Upper lobe of left lung (tissue), 6 donors: ENCODE data around the gene ELK3. TPM values are rescaled to one million over a fixed set of nuclear protein-coding genes. Genes with fewer than 3 reads are reported as not detected.

Experiments used
- ATAC-seq, 2 donors: fragments of 200-7000 bp; cut with Tn5 transposase; one replicate each; pipeline ENCODE4 v1.9.1; 2022; ENCODE audit warnings: mild to moderate bottlenecking in 2 of 2, moderate library complexity in 2 of 2; ENCODE audit not compliant: low FRiP score in 2 of 2
- DNase-seq, 2 donors: peaks; one replicate each; pipeline ENCODE4 v3.0.0-alpha.2; 2019 to 2020
- H3K27ac ChIP-seq, 4 donors: fragments of 200-600 bp; sonication (generic); one replicate each; pipeline ENCODE4 v1.5.1; 2016 to 2019
- H3K27me3 ChIP-seq, 4 donors: fragments of 200-600 bp; sonication (generic); one replicate each; pipeline ENCODE4 v1.5.1; 2017 to 2019
- H3K36me3 ChIP-seq, 4 donors: fragments of 200-600 bp; sonication (generic); one replicate each; pipeline ENCODE4 v1.5.1; 2016 to 2019
- H3K4me1 ChIP-seq, 4 donors: fragments of 200-600 bp; sonication (generic); one replicate each; pipeline ENCODE4 v1.5.1; 2018 to 2019
- H3K4me3 ChIP-seq, 4 donors: fragments of 200-600 bp; sonication (generic); one replicate each; pipeline ENCODE4 v1.5.1; 2017 to 2019; ENCODE audit warnings: mild to moderate bottlenecking in 2 of 4, moderate library complexity in 1 of 4
- H3K9me3 ChIP-seq, 4 donors: fragments of 200-600 bp; sonication (generic); one replicate each; pipeline ENCODE4 v1.5.1; 2018 to 2019
- EP300 ChIP-seq, 4 donors: sonication (generic); formaldehyde crosslinking; IDR thresholded peaks; one replicate each; pipeline ENCODE4 v1.5.1; 2017; ENCODE audit warnings: antibody characterized with exemption in 4 of 4, control low read depth in 2 of 4
- POLR2A ChIP-seq, 4 donors: fragments of 450-650 bp; IDR thresholded peaks; one replicate each; pipeline ENCODE4 v1.5.1; 2016 to 2017; ENCODE audit warnings: antibody characterized with exemption in 4 of 4, mild to moderate bottlenecking in 2 of 4
- POLR2AphosphoS5 ChIP-seq, 2 donors: sonication (generic); formaldehyde crosslinking; IDR thresholded peaks; one replicate each; pipeline ENCODE4 v1.5.1; 2017; ENCODE audit warnings: antibody characterized with exemption in 2 of 2
- WGBS, 2 donors: methylation state at CpG; one replicate each; pipeline ENCODE4 v1.1.5; 2017 to 2018; 5-methylcytosine and 5-hydroxymethylcytosine counted together
- total RNA-seq, 6 donors: library from RNA; depleted of rRNA in 4 of 6; stranded (reverse); fragments of >200 nt in 4 of 6; gene quantifications; one replicate each; pipeline versions ENCODE4 v1.1.0 to v1.2.1, GENCODE V29; 2016 to 2021
- TF ChIP-seq, protein P1 (sequence below), 6 experiments: fragments of 450-650 bp in 4 of 6; fragments of 200-600 bp in 2 of 6; sonication (generic) in 2 of 6; IDR thresholded peaks; one replicate each; pipeline ENCODE4 v1.5.1; 2016 to 2019; ENCODE audit warnings: antibody characterized with exemption in 6 of 6
- donor health status: DM: no; HTN: no; CAD: no; lungs with moderate emphysema.
- donor health status: DM: no; HTN: yes; CAD: no; lungs with severe emphysema.

The ELK3 gene
- total RNA-seq, 6 donors from 2014 or later = 7.3 to 38.4 (median 22.1) TPM

DNA sequence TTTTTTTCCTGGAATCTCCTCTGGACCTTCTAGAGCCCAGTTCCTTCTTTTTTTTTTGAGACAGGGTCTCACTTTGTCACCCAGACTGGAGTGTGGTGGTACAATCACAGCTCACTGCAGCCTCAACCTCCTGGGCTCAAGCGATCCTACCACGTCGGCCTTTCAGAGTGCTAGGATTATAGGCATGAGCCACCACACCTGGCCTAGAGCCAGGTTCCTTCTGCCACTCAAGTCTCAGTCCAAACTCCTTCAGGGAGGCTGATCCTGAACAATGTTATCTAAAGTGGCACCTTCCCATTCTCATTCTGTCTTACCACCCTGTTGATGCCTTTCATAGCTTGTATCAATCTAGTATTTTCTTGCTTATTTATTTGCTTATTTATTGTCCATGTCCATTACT is 22.3 kb upstream of the ELK3 start:
- H3K36me3 ChIP-seq = no peaks in the 10 kb centered on the region
- TF ChIP-seq POLR2A (IDR thresholded peaks at IDR 0.05) (no peak), POLR2AphosphoS5 (IDR thresholded peaks at IDR 0.05) (no peak), EP300 (IDR thresholded peaks at IDR 0.05) (no peak)
- TF ChIP-seq, protein P1, sequence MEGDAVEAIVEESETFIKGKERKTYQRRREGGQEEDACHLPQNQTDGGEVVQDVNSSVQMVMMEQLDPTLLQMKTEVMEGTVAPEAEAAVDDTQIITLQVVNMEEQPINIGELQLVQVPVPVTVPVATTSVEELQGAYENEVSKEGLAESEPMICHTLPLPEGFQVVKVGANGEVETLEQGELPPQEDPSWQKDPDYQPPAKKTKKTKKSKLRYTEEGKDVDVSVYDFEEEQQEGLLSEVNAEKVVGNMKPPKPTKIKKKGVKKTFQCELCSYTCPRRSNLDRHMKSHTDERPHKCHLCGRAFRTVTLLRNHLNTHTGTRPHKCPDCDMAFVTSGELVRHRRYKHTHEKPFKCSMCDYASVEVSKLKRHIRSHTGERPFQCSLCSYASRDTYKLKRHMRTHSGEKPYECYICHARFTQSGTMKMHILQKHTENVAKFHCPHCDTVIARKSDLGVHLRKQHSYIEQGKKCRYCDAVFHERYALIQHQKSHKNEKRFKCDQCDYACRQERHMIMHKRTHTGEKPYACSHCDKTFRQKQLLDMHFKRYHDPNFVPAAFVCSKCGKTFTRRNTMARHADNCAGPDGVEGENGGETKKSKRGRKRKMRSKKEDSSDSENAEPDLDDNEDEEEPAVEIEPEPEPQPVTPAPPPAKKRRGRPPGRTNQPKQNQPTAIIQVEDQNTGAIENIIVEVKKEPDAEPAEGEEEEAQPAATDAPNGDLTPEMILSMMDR (IDR thresholded peaks at IDR 0.05) = no peak
- WGBS, 2 donors = 57 to 65% methylated on average over 3 of the region's 3 CpGs
- no peak for ATAC-seq
- no peaks in the 10 kb centered on the region for H3K27me3 ChIP-seq
- peaks cover 5 to 12% (median 9%) of the 10 kb centered on the region in 4 donors for H3K9me3 ChIP-seq
- peaks cover 0 to 14% (median 10%) of the 10 kb centered on the region in 4 donors for H3K4me1 ChIP-seq
- H3K4me3 ChIP-seq = no peak overlapping the region
- DNase-seq = no peak
- H3K27ac ChIP-seq = no peak overlapping the region

DNA sequence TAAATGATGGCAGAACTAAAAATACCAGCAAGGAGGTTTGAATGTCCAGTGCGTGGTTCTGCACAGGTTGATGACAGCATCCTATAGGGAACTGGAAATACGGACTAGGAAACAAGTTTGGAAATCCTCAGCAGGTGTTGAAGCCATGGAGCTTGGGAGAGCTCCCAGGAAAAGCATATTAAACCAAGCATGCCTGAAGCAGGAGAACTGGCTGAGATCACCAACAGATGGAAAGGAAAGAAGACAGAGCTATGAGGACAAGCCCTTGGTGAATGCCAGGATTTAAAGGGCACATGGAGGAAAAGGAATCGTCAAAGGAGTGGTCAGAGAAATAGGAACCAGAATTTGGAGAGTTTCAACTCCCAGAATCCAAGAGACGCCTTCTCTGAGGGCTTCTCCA is 21.2 kb upstream of the ELK3 start:
- ATAC-seq (no peak), DNase-seq (no peak)
- Histone ChIP-seq H3K27ac (no peak overlapping the region), H3K9me3 (peaks cover 5 to 12% (median 9%) of the 10 kb centered on the region in 4 donors), H3K4me1 (peaks cover 0 to 14% (median 10%) of the 10 kb centered on the region in 4 donors), H3K27me3 (no peaks in the 10 kb centered on the region), H3K36me3 (no peaks in the 10 kb centered on the region), H3K4me3 (no peak overlapping the region)
- WGBS, 2 donors = 91% methylated on average over 4 of the region's 4 CpGs
- no peak for TF ChIP-seq POLR2AphosphoS5 (IDR thresholded peaks at IDR 0.05)
- TF ChIP-seq POLR2A (IDR thresholded peaks at IDR 0.05) = no peak
- TF ChIP-seq, protein P1 (IDR thresholded peaks at IDR 0.05) = no peak
- no peak for TF ChIP-seq EP300 (IDR thresholded peaks at IDR 0.05)

DNA sequence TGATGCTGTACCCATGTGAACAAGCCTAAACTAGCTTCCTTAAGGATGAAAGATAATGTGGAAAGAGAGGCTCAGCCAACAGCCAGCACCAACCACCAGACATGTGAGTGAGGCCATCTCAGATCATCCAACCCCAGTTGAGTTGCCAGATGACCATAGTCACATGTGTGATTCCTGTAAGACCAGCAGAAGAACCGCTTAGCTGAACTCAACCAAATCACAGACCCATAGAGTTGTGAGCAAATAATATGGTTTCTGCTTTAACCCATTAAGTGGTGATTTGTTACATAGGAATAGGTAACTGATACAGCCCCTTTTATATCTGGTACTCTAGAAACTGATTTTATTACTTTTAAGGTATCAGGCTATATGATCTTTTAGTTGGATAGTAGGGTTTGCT is 17.6 kb upstream of the ELK3 start:
- no peak for DNase-seq
- Histone ChIP-seq H3K27ac (no peak overlapping the region), H3K4me1 (peaks cover 0 to 4% (median 0%) of the 10 kb centered on the region in 4 donors), H3K36me3 (no peaks in the 10 kb centered on the region), H3K27me3 (no peaks in the 10 kb centered on the region), H3K9me3 (peaks cover 5 to 12% (median 9%) of the 10 kb centered on the region in 4 donors), H3K4me3 (no peak overlapping the region)
- no peak for ATAC-seq
- TF ChIP-seq POLR2A (IDR thresholded peaks at IDR 0.05) (no peak), EP300 (IDR thresholded peaks at IDR 0.05) (no peak), POLR2AphosphoS5 (IDR thresholded peaks at IDR 0.05) (no peak)
- TF ChIP-seq, protein P1 (IDR thresholded peaks at IDR 0.05) = no peak
- 89 to 100% methylated on average over 1 of the region's 1 CpG for WGBS, 2 donors

DNA sequence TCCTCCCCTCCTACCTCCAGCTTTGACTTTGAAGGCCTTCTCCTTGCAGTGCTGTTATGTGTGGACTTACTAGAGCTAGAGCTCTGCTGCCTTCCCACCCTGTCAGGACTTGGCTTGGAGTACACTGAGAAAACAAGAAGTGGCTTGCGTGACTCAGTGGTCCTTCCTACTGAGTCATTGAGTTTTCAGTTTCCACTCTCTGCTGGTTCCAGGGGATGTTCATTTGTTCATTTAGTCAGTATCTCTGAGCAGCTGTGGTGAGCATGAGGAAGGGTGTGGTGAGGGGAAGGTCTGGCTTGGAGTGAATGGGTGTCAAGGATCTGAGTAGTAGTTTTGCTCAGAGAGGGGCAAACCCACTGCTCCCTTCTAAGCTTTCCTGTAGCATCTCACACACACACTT is 17.2 kb upstream of the ELK3 start:
- H3K4me1 ChIP-seq = peaks cover 0 to 1% (median 0%) of the 10 kb centered on the region in 4 donors
- no peak overlapping the region for H3K4me3 ChIP-seq
- no peaks in the 10 kb centered on the region for H3K36me3 ChIP-seq
- WGBS, 2 donors = 82 to 100% methylated on average over 1 of the region's 1 CpG
- peaks cover 5 to 12% (median 9%) of the 10 kb centered on the region in 4 donors for H3K9me3 ChIP-seq
- no peak overlapping the region for H3K27ac ChIP-seq
- ATAC-seq (peak in 1 of 2 donors; percentile 75), DNase-seq (peak in 1 of 2 donors; percentile 34)
- no peak for TF ChIP-seq POLR2A (IDR thresholded peaks at IDR 0.05)
- TF ChIP-seq EP300 (IDR thresholded peaks at IDR 0.05) = no peak
- no peak for TF ChIP-seq POLR2AphosphoS5 (IDR thresholded peaks at IDR 0.05)
- TF ChIP-seq, protein P1 (IDR thresholded peaks at IDR 0.05) = no peak
- H3K27me3 ChIP-seq = no peaks in the 10 kb centered on the region

DNA sequence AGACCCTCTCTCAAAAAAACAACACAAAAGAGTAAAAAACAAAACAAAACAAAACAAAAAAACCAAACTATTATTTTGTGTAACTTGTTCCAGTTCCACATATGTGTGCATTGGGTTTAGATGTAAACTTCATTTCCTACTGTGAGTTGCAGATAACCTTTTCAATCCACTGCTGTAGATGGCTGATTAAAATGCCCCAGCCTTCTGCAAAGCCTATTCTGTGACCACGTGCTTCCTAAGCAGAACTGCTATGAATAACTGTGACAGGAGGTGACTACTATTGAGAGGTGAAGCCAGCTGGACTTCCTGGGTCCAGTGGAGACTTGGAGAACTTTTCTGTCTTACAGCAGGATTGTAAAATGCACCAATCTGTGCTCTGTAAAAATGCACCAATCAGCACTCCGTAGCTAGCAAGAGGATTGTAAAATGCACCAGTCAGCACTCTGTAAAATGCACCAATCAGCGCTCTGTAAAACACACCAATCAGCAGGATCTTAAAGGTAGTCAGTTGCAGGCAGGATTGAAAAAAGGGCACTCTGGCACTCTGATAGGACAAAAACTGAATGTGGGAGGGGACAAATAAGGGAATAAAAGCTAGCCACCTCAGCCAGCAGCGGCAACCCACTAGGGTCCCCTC is 10.3 kb upstream of the ELK3 start:
- Histone ChIP-seq H3K4me3 (no peak overlapping the region), H3K36me3 (no peaks in the 10 kb centered on the region), H3K4me1 (no peaks in the 10 kb centered on the region), H3K27ac (no peak overlapping the region), H3K27me3 (no peaks in the 10 kb centered on the region), H3K9me3 (no peaks in the 10 kb centered on the region)
- ATAC-seq = no peak
- no peak for DNase-seq
- WGBS, 2 donors = 75 to 83% methylated on average over 4 of the region's 4 CpGs
- TF ChIP-seq EP300 (IDR thresholded peaks at IDR 0.05) (no peak), POLR2AphosphoS5 (IDR thresholded peaks at IDR 0.05) (no peak), POLR2A (IDR thresholded peaks at IDR 0.05) (no peak)
- TF ChIP-seq, protein P1 (IDR thresholded peaks at IDR 0.05) = no peak
